Glomerular visceral epithelial cell (primary cell): ENCODE data around the gene HEPACAM2.

Experiments used
- DNase-seq: peaks from one replicate; pipeline ENCODE4 v3.0.0-alpha.2; 2016; ENCODE audit errors: extremely low spot score

Gene HEPACAM2

DNA sequence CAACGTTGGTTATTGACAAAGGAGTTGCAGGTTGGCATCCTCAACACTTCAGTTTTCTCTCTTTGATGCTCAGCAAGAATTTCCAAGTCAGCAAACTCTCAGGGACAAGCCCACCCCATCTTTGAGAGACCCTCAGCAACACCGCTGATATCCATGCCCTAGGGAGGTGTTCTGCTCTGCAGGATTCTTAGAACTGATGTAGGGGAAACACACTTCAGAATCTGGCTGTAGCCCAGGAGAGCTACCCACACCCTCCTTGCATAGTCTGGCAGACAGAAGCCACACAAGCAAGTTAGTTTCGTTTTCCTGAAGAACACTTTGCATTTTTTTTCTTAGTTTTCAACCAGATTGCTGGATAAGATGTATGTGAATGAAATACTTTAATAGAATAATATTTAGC lies 78.9 kb downstream of the HEPACAM2 start:
- peak; percentile 49 for DNase-seq

GRCh38 chr7:93146472-93147141 lies 79.7 kb downstream of the HEPACAM2 start:
- DNase-seq, result no peak

DNA sequence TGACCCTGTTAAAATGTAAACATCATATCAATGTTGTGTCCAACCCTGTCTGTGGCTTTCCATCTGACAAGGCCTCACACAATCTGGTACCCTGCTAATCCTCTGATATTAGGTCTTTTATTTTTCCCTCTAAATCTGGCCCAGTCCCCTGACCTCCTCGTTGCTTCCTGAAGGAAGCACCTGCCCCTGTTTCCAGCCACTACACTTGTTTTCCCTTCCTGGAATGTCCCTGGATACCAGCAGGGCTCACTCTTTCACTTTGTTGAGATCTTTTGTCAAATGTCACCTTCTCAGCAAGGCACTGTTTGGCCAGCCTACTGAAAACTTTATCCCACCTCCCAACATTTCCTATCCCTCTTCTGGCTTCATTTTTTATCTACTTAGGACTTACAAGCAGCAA lies 80.2 kb downstream of the HEPACAM2 start:
- no peak for DNase-seq

- DNase-seq, result no peak
Measured at GRCh38 chr7:93145354-93145753, 80.9 kb downstream of the HEPACAM2 start.

GRCh38 chr7:93142127-93142526 lies 84.1 kb downstream of the HEPACAM2 start:
- no peak for DNase-seq

- DNase-seq, result no peak
Measured at GRCh38 chr7:93140582-93141191, 85.6 kb downstream of the HEPACAM2 start.

DNA sequence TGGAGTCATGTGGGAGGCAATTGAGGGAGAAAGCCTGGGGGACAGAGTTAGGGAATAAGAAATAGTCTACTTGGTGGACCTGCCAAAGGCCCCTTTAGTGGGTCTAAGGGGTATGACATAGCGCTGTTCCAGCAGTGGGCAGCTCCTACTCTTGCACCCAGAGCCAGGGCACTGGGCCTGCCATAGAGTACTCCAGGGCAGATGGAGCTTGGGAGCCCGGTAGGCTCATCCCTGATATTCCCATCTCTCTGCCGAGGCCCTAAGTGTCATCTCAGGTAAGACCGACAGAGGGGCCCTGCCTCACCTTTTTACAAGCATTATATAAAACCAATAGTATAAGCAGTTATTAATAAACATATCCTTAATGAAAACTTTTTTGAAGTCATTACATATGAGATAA lies 87.7 kb downstream of the HEPACAM2 start:
- DNase-seq, result no peak
